COR-L47 (cell line): Measurements from ENCODE around the gene C12orf75.
"Not testable (repeated sequence)": the region's sequence is repeated elsewhere in the genome, so short reads cannot be mapped to it uniquely, and the experiment has no call there.

Experiments used
- DNase-seq: peaks from one replicate; lab custom pipeline; 2025; lab: John Stamatoyannopoulos, UW

Gene C12orf75

GRCh38 chr12:105336411-105336810, 5.9 kb downstream of the C12orf75 start:
- DNase-seq = no peak

DNA sequence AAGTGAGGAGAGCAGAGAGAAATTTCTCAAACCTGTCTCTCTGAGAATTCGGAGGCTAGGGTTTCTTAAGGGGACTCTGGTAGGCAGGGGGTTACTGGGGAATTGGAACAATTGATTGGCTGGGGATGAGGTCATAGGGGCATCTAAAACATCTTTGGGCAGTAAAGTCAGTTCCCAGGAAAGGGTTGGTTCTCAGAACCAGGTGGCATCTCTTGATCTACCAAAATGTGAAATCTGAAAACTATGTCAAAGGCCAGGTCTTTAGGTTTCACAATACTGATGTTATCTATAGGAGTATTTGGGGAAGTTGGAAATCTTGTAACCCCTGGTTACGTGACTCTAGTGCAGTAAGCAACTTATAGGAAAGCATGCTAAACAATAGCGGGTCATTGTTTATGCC, 6.9 kb downstream of the C12orf75 start:
- no peak for DNase-seq

- DNase-seq = no peak
These were observed 8.5 kb downstream of the C12orf75 start for GRCh38 chr12:105338966-105339365.

DNA sequence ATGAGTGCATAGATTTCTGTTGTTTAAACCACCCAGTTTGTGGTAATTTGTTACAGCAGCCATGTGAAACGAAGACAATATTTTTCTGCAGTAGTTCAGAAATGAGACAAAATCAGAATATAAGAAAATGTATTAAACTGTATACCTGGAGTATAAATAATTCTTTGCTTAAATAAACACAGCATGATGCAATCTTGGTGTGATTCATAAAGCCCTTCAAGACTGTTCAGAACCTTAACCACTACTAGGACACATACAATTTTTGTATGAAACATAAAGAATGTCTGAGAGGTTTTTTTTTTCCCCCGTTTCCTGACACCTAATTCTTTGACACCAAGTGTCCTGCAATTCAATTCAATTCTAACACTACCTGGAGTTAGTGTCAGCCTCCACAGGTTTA, 10.5 kb downstream of the C12orf75 start:
- no peak for DNase-seq

DNA sequence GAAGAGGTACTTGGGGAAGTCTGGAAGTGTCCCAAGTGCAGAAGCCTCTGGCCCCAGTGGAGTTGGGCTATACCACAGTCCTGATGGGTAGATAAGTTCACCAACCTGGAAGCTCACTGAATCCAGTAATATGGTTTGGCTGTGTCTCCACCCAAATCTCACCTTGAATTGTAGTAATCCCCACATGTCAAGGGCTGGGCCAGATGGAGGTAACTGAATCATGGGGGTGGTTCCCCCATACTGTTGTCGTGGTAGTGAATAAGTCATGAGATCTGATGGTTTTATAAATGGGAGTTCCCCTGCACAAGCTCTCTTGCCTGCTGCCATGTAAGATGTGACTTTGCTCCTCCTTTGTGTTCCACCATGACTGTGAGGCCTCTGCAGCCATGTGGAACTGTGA, 11.1 kb downstream of the C12orf75 start:
- not testable (repeated sequence) for DNase-seq

GRCh38 chr12:105342464-105342863, 12.0 kb downstream of the C12orf75 start:
- DNase-seq = no peak

DNA sequence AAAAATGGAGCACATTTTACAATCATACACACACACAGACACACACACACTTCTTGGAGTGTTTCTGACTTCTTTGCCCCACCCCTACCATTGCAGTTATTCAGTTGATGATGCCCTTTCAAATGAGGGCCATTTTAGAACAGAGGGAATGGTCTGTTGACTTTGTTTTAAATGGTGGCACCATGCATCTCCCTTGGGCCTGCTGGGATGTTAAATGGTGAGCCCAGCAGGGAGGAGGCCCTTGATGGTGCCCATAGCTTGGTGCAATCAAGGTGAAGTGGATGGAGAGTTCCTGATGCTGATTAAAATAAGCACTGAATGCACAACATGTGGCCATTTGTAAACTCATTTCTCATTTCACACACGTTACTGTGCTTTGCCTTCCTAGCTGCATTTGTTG, 13.3 kb downstream of the C12orf75 start:
- peak; percentile 49 for DNase-seq

- no peak for DNase-seq
These were observed 17.0 kb downstream of the C12orf75 start for GRCh38 chr12:105347499-105347898.

DNA sequence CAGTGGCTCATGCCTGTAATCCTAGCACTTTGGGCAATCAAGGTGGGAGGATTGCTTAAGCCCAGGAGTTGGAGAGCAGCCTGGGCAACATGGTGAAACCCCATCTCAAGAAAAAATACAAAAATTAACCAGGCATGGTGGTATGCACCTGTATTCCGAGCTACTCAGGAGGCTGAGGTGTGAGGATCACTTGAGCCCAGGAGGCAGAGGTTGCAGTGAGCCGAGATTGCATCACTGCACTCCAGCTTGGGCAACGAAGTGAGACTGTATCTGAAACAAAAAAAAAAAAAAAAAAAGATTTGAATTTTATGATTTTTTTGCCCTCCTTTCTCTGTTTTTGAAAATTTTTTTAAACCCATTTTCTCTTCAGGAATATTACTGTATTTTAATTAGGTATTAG, 17.7 kb downstream of the C12orf75 start:
- DNase-seq = no peak

DNA sequence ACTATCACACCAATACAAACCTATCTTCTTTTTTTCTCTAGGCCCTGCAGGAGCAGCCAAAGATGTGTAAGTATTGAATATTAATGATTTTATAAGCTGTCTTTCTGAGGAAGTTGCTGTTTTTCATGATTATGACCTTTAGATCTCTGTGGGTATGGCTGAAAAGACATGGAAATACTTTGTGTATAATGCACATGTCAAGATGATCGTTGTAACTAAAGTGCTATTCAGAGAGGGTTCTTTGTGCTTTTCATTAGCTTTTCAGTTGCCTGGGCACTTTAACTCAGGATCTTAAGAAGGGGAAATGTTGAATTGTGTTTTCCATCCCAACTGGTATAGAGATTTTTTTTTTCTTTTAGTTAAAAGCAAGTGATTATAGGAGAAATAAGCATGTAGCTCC, 18.1 kb downstream of the C12orf75 start:
- no peak for DNase-seq

DNA sequence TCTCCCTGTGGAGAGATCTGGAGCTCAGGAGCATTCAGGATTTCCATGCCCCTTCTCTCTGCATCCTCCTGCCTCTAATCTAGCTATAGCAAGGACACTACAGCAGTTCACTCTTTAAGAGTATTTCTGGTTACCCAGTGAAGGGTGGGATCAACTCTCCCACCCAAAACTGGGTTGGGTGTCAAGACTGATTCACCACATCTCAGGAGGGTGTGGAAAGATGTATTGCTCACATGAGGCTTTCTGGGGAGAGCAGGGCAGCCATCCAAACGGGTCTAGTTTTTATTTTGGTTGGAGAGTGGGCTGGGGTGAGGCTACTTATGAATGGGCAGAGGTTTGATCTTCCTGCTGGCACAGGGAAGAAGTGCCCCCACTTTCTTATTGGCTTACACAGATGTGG, 18.6 kb downstream of the C12orf75 start:
- DNase-seq = no peak

- no peak for DNase-seq
These were observed 21.0 kb downstream of the C12orf75 start for GRCh38 chr12:105351523-105351922.

DNA sequence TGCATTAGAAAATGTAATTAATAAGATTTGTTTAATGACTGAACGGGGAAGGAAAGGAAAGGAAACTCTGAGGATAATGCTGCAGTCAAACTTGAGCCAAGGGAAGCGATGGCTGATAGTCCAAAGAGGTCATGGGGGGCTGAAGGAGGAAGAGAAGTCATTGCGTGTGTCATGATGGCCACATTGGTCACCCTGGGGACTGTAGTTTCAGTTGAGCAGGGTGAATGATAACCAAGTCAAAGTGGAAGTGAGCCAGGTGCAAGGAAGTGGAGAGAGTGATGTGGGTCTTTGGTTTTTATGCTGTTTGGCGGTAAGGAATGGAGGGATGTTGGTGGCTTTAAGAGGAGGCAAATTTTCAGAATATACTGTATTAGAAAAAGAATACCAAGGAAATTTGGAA, 21.6 kb downstream of the C12orf75 start:
- no peak for DNase-seq

DNA sequence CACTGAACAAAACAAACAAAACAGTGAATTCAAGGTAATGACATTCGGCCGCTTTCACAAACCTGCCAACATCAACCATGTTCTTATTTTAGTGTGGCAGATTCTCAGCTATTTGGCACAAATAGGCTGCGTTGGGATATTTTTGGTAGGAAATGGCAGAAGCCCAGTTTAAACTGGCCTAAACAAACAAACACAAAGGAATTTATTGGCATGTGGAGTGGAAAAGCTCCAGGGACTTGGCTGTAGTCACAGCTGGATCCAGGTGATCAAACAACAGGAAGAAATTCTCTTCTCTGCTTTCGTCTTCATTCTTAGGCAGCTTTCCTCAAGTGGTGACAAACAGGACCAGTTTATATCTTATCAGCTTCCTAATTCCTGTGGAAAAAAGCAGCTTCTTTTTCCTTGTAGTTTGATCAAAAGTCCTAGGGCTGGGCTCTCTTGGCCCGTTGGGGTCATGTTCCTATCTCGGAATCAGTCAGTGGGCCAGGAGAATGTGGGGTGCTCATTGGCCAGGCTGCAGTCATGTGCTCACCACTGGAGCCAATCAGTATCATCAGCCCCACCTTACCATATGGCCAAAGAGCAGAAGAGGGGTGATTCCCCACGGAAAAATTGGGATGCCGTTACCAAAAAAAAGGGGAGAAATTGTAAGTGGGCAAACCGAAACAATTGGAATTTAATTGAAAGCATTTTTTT, 22.6 kb downstream of the C12orf75 start:
- DNase-seq = peak; percentile 68

DNA sequence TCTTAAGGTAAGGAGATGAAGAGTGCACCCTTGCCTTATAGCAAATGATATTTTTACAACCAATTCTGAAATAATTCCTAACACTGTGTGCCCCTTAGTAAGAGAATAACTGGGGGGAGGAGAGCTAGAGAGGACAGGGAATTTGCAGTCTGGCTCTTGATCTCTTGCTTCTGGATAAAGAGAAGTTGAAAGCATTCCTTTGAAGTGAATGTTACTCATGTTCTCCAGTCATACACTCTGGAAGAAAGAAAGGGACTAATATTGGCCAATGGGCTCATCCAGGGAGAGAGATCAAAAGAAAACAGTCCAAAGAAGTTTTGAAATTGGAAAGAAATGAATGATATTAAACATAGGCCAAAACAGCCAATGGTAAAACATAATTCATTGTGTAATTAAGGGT, 25.3 kb downstream of the C12orf75 start:
- no peak for DNase-seq

DNA sequence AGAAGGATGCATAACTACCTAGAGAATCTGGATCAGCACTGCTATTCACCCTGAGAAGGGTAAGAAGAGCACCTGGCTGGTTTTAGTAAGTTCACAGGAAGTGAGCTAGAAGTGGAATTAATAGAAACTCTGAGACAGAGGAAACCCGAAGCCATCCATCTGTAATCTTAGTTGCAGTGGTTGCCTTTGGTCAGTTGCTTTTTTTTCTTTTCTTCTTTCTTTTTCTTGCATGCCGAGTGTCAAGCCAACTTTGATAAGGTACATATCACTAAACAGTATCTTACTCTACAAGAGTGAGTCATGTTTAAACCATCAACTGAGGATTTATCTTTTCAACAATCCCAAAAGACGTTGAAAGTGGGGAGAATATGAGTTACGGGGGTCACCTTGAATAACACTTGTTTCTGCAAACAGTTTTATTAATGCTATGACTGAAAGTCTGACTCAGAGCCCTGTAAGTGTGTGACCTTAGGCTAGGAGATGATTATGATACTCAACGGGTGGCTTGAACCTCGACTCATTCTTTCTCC, 26.7 kb downstream of the C12orf75 start:
- DNase-seq = no peak

DNA sequence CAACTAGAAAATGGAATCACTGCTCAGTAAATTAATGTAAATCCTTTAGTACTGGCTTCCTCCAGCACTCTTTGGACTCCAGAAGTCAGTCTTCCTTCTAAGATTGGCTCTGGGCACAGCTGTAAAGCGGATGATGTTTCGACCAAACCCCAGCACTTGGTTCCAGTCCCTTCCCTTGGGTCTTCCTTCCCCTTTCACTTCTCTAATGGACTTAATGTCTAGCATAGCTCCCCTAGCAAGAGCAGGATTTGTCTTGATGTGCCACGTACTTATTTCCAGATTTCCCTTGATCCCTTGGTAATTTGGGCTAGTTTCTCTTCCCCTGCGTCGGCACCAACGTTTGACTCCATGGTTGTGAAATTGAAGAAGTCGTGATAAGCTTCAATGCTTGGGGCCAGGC, 28.3 kb downstream of the C12orf75 start:
- DNase-seq = no peak

- DNase-seq = no peak
These were observed 29.4 kb downstream of the C12orf75 start for GRCh38 chr12:105359856-105360255.

GRCh38 chr12:105363890-105364289, 33.4 kb downstream of the C12orf75 start:
- no peak for DNase-seq

GRCh38 chr12:105365231-105365630, 34.7 kb downstream of the C12orf75 start:
- DNase-seq = no peak

- DNase-seq = no peak
These were observed 37.7 kb downstream of the C12orf75 start for GRCh38 chr12:105368047-105368646.

- DNase-seq = no peak
These were observed 38.5 kb downstream of the C12orf75 start for GRCh38 chr12:105369014-105369413.

- no peak for DNase-seq
These were observed 43.8 kb downstream of the C12orf75 start for GRCh38 chr12:105374303-105374702.

GRCh38 chr12:105377077-105377476, 46.6 kb downstream of the C12orf75 start:
- no peak for DNase-seq
